NCI-H524 treated with DMSO at 0.1 percent for 48 hours (cell line): ENCODE measurements around the gene IGDCC3.
A peak's percentile ranks its signal among the peaks of the same experiment; 100 is the strongest.

ENCODE experiments used
- DNase-seq: peaks from one replicate; lab custom pipeline; 2025; lab: John Stamatoyannopoulos, UW

Gene IGDCC3

GRCh38 chr15:65377976-65378366 is at the start of gene IGDCC3:
TSS of gene IGDCC3 (minus strand) at chr15:65378002. CDS start at chr15:65377788, 214 bp downstream.
- no peak for DNase-seq

GRCh38 chr15:65426216-65426853 is 48.5 kb upstream of the IGDCC3 start:
- DNase-seq = no peak

- no peak for DNase-seq
These were observed 46.9 kb upstream of the IGDCC3 start for GRCh38 chr15:65424683-65425082.

GRCh38 chr15:65423976-65424679 is 46.3 kb upstream of the IGDCC3 start:
- DNase-seq = no peak

GRCh38 chr15:65423150-65423975 is 45.6 kb upstream of the IGDCC3 start:
- DNase-seq = no peak

- DNase-seq = peak; percentile 90
These were observed 43.8 kb upstream of the IGDCC3 start for GRCh38 chr15:65421360-65422215.

- DNase-seq = no peak
These were observed 43.2 kb upstream of the IGDCC3 start for GRCh38 chr15:65420975-65421359.

- DNase-seq = no peak
These were observed 40.8 kb upstream of the IGDCC3 start for GRCh38 chr15:65418596-65418995.

- DNase-seq = peak; percentile 65
These were observed 39.1 kb upstream of the IGDCC3 start for GRCh38 chr15:65416845-65417416.

GRCh38 chr15:65414841-65415621 is 37.2 kb upstream of the IGDCC3 start:
- DNase-seq = peak; percentile 77

- DNase-seq = no peak
These were observed 36.0 kb upstream of the IGDCC3 start for GRCh38 chr15:65413760-65414144.

- no peak for DNase-seq
These were observed 35.4 kb upstream of the IGDCC3 start for GRCh38 chr15:65413051-65413759.

GRCh38 chr15:65412556-65412955 is 34.8 kb upstream of the IGDCC3 start:
- no peak for DNase-seq

- DNase-seq = no peak
These were observed 33.8 kb upstream of the IGDCC3 start for GRCh38 chr15:65411465-65412071.

- no peak for DNase-seq
These were observed 33.2 kb upstream of the IGDCC3 start for GRCh38 chr15:65410972-65411371.

GRCh38 chr15:65410036-65410435 is 32.2 kb upstream of the IGDCC3 start:
- no peak for DNase-seq

- no peak for DNase-seq
These were observed 31.3 kb upstream of the IGDCC3 start for GRCh38 chr15:65409036-65409631.

GRCh38 chr15:65408324-65409035 is 30.7 kb upstream of the IGDCC3 start:
- no peak for DNase-seq
